Limb (tissue), 2 donors: Measurements from ENCODE around the gene DENND2C.

Experiments used
- DNase-seq, 2 donors: peaks; one replicate each; pipeline ENCODE4 v3.0.0-alpha.2; 2016; ENCODE audit errors: extremely low spot score in 2 of 2

The DENND2C gene

DNA sequence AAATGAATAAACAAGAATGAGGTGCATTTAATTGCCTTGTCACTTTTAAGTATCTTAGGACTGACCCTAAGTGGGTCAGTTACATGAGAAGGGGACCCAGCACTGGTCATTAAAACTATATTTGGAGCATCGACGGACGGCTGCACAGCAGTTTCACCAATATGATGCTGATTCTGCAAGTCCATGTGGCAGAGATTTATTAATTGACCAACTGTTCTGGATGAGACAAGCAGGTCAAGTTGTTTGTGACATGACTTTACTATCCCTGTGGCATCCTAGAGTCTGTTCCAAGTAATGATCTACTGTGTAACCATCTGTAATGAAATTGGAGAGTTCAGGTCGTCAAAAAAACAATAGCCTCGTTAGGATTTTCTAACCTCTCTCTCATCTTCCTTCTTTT lies 16.0 kb upstream of the DENND2C start:
- no peak for DNase-seq

DNA sequence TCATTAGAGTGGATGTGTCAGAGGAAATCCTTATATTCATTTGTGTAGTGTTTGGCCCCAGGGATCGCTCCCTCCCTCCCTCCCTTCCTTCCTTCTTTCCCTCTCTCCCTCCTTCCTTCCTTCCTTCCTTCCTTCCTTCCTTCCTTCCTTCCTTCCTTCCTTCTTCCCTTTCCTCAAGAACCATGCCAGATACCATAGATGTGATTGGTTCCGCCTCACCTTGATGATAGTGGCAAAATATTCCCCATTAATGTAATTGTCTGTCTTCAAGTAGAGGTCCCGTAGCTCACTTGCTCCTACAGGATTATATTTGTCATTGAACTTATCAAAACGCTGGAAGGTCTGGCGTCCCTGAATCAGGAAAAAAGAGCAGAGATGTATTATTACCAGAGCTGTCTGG lies 7.8 kb upstream of the DENND2C start:
- DNase-seq, result no peak

DNA sequence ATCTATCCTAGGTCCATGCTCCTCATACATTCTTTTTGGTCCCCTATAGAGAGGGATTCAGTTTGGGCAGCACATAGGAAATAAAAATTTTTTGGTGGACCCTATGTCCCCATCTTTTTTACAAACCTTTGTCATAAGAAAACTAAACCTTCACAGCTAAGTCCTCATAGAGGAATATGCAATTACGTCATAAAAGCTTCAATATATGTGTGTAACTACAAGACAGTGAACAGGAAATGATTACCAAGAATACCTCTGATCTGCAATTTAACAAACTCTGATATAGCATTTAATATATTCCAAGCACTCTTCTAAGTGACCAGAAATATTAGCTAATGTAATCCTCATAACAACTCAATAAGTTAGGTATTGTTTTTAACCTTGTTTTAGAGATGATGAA lies 6.3 kb upstream of the DENND2C start:
- no peak for DNase-seq

DNA sequence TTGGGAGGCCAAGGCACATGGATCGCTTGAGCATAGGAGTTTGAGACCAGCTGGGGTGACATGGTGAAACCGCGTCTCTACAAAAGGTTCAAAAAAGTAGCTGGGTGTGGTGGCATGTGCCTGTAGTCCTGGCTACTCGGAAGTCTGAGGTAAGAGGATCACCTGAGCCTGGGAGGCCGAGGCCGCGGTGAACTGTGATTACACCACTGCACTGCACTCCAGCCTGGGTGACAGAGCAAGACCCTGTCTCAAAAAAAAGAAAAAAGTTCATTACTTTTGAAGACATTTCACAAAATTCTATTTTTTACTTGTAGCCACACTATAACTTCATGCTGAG lies 2.1 kb upstream of the DENND2C start:
- no peak for DNase-seq

DNA sequence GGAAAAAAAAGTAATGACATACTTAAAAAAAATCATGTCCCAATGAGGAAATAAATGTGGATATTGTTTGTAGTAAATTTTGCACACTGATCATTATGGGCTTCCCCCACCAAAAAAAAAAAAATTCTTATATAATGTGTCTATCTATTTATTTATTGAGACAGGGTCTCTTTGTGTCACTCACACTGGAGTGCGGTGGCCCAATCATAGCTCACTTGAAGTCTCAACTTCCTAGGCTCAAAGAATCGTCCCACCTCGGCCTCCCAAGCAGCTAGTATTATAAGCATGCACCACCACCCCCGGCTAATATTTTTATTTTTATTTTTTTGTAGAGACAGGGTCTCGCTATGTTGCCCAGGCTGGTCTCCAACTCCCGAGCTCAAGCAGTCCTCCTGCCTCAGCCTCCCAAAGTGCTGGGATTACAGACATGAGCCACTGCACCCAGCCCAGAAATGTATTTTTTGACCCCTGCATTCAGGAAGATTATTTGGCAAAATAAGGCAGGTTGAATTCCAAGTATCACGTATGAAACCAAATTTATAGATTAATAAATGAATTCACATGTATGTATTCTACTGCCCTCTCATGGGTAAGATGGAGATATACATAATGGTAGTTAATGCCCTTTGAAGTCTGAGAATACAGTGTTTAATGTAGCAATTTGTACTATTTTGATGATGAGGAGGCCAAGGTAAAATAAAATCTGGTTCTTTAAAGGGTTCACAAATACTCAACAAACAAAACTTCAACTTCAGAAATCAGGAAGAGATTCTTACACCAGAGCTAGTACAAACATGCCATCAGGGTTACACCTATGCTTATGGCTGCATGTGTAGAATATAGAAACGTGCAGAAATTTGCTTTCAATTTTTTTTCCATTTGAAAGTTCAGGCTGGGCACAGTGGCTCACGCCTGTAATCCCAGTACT lies 1.4 kb upstream of the DENND2C start:
- peak in 1 of 2 donors; percentile 21 for DNase-seq

- peak; percentile 88 to 94 for DNase-seq
Observed at GRCh38 chr1:114670083-114671010, 498 bp upstream of the DENND2C start.

- no peak for DNase-seq
Observed at GRCh38 chr1:114668784-114669561, 876 bp downstream of the DENND2C start.

DNA sequence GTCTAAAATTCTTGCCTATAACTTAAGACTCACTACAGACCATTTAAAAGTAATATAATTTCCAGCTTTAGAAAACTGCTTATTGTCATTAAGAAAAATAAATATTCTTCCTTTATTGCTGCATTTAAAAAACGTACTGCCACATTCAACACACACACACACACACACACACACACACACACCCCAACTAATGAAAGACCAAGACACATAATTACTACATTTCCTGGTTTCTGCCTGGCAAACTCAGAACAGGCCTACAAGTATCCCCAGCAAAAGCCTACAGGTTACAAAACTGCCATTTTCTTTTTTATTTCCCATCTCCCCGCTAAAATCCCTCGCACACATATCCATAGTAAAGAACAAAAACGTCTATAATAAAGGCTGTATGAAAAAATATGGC lies 1.5 kb downstream of the DENND2C start:
- DNase-seq, result no peak

GRCh38 chr1:114666954-114667353 lies 2.9 kb downstream of the DENND2C start:
- no peak for DNase-seq

GRCh38 chr1:114660238-114660637 lies 9.6 kb downstream of the DENND2C start:
- no peak for DNase-seq

- DNase-seq, result no peak
Observed at GRCh38 chr1:114651893-114652292, 18.0 kb downstream of the DENND2C start.

DNA sequence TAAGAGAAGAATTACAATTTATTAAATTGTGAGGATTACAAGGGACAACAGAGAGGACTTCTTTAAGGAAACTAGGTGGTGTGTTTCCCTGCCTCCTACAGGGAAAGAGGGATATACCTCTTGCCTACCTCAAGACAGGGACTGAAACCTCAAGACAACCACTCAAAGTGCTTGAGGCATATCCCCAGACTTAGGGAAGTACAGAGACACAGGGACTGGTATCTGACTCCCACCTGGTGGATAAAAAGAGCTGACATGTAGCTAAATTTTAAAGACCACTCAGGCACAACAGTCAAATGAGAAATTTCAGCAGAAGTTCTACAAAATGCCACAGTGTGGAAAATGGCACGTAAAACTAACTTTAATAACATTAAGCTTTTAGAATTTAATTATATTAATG lies 21.3 kb downstream of the DENND2C start:
- no peak for DNase-seq

DNA sequence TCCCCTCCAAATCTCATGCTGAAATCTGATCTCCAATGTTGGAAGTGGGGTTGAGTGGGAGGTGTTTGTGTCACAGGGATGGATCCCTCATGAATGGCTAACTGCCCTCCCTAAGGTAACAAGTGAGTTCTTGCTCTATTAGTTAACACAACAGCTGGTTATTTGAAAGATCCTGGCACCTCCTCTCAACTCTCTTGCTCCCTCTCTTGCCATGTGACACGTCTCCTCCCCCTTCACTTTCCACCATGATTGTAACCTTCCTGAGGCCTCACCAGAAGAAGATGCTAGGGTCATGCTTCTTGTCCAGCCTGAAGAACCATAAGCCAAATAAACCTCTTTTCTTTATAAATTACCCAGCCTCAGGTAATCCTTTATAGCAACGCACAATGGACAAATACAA lies 28.5 kb downstream of the DENND2C start:
- no peak for DNase-seq

GRCh38 chr1:114638910-114639309 lies 30.9 kb downstream of the DENND2C start:
- no peak for DNase-seq

DNA sequence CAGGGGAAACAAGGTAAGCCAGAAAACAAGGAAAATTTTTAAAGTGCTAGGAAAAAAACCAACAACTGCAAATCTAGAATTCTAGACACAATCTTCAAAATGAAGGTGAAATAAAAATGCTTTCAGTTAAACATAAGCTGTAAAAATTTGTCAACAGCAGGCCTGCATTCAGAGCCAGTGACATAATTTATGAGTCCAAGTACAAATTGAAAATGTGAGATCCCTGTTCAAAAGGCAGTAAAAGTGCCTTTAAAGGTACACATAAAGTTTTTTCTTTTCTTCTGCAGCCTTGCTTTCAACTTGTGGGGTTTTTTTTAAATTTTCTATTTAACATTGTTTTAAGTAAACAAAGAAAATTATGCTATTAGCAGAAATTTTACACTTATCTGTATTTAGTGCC lies 37.4 kb downstream of the DENND2C start:
- no peak for DNase-seq

DNA sequence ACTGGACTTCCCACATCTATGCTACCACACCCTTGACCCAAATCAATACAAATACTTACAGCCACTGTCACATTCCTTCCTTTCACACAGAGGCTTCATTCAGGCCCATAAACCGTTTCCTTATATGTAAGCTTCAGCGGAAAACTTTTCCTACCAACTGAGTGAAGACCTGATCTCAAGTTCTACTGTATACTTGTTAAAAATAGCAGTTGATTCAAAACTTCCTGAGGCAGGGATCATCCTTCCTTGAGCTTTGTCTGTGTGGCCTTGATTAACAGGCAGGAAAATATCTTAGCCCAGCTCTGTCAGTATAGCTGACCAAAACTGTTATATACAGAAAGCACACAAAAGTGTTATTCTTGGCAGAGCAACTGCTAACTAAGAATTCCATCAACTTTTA lies 42.7 kb downstream of the DENND2C start:
- peak in 1 of 2 donors; percentile 6 for DNase-seq

- no peak for DNase-seq
Observed at GRCh38 chr1:114623364-114623763, 46.5 kb downstream of the DENND2C start.

- no peak for DNase-seq
Observed at GRCh38 chr1:114620419-114620818, 49.4 kb downstream of the DENND2C start.

DNA sequence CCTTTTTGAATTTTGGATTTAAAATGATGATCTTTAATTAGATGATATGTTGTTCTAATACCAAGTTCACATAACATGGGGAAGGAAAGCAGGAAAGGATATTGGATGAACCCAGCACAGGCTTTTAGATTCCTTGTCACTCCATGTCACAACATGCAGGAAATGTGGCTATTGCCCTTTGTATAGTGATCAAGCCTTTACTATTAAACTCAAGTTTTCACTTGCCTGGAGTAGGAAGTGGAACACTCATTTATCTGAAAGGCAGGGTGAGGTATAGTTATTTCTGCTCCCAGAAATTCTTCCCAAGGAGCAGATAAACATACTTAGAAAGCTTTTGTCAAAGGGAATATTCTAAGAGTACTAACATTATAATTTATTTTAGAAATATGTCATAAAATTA lies 51.2 kb downstream of the DENND2C start:
- no peak for DNase-seq

DNA sequence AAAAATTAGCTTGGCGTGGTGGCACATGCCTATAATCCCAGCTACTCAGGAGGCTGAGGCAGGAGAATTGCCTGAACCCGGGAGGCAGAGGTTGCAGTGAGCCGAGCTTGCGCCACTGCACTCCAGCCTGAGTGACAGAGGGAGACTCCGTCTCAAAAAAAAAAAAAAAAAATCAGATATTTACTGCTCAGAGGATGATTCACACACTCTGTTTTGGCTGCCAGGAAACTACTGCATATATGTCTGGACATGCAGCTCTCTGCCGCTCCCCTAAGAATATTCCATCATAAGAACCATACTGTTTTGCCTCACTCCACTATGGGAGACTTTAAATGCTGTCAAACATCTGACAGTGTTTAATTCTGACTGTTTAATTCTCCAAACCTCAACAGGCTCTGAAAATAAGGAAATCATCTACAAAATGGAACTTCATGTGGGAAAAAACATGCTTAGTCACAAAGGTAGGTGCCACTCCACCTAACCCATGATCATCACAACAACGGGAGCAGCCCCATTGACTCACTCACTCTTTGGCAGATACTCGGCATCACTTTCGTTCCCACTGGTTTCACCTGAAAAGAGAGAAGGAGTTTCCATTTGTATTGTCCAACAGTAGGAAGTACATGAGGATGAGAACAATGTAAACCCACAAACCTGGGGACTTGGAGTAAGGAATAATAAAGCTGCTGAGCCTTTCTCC lies 59.2 kb downstream of the DENND2C start:
- DNase-seq, result no peak

- no peak for DNase-seq
Observed at GRCh38 chr1:114609826-114610225, 60.0 kb downstream of the DENND2C start.
